Neutrophil (primary cell): ENCODE data around the gene RAB31.

ENCODE experiments used
- H3K27ac ChIP-seq: fragments of 200-600 bp; sonication (generic); 2 replicates; pipeline ENCODE4 v1.5.1; 2016; ENCODE audit warnings: mild to moderate bottlenecking, moderate library complexity
- H3K27me3 ChIP-seq: fragments of 200-600 bp; sonication (generic); 2 replicates; pipeline ENCODE4 v1.6.0; 2016; ENCODE audit warnings: mild to moderate bottlenecking
- H3K36me3 ChIP-seq: fragments of 200-600 bp; sonication (generic); 2 replicates; pipeline ENCODE4 v1.5.1; 2017
- H3K4me1 ChIP-seq, 2 experiments: fragments of 200-600 bp in 1 of 2; sonication (generic) in 1 of 2; 1 replicate in 1 of 2; 2 replicates in 1 of 2; pipeline versions ENCODE4 v1.5.1 to v1.6.1; 2013 to 2016; ENCODE audit warnings: low read depth in 1 of 2, low read length in 1 of 2, mild to moderate bottlenecking in 1 of 2, moderate library complexity in 1 of 2; ENCODE audit not compliant: control insufficient read depth in 1 of 2, insufficient read depth in 1 of 2
- H3K4me3 ChIP-seq, 2 experiments: fragments of 200-600 bp in 1 of 2; sonication (generic) in 1 of 2; 1 replicate in 1 of 2; 2 replicates in 1 of 2; pipeline ENCODE4 v1.5.1; 2013 to 2016; ENCODE audit warnings: low read depth in 1 of 2, low read length in 1 of 2, mild to moderate bottlenecking in 1 of 2, moderate library complexity in 1 of 2
- H3K9me3 ChIP-seq: fragments of 200-600 bp; sonication (generic); 2 replicates; pipeline ENCODE4 v1.5.1; 2016
- TF ChIP-seq, protein P1 (sequence below): fragments of 200-600 bp; sonication (generic); IDR thresholded peaks from 2 replicates; pipeline ENCODE4 v1.5.1; 2016; ENCODE audit warnings: antibody characterized with exemption

RAB31 gene

DNA sequence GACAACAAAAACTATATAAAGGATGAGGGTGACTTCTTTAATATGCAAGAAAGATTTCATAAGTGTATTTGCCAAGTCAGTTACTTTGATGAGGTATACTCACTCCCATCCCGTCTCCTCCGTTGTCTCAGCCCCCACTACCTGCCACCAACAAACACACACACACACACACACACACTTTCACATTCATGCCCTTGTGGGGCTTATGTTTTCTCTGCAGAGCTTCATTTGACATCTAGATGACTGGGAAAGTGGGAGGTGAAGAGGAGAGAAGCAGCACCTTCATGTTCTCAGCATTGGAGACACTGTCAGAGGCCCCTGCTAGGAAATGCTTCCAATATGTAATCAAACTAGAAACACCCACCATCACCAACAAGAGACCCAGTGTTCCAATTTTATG is 155.2 kb downstream of the RAB31 start:
- Histone ChIP-seq H3K4me1 (peaks cover 4 to 11% of the 10 kb centered on the region in 2 experiments), H3K9me3 (no peaks in the 10 kb centered on the region), H3K27ac (peak overlapping the region; percentile 62), H3K27me3 (no peaks in the 10 kb centered on the region), H3K36me3 (peaks cover 39% of the 10 kb centered on the region), H3K4me3 (no peak overlapping the region)
- TF ChIP-seq, protein P1, sequence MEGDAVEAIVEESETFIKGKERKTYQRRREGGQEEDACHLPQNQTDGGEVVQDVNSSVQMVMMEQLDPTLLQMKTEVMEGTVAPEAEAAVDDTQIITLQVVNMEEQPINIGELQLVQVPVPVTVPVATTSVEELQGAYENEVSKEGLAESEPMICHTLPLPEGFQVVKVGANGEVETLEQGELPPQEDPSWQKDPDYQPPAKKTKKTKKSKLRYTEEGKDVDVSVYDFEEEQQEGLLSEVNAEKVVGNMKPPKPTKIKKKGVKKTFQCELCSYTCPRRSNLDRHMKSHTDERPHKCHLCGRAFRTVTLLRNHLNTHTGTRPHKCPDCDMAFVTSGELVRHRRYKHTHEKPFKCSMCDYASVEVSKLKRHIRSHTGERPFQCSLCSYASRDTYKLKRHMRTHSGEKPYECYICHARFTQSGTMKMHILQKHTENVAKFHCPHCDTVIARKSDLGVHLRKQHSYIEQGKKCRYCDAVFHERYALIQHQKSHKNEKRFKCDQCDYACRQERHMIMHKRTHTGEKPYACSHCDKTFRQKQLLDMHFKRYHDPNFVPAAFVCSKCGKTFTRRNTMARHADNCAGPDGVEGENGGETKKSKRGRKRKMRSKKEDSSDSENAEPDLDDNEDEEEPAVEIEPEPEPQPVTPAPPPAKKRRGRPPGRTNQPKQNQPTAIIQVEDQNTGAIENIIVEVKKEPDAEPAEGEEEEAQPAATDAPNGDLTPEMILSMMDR = no peak

DNA sequence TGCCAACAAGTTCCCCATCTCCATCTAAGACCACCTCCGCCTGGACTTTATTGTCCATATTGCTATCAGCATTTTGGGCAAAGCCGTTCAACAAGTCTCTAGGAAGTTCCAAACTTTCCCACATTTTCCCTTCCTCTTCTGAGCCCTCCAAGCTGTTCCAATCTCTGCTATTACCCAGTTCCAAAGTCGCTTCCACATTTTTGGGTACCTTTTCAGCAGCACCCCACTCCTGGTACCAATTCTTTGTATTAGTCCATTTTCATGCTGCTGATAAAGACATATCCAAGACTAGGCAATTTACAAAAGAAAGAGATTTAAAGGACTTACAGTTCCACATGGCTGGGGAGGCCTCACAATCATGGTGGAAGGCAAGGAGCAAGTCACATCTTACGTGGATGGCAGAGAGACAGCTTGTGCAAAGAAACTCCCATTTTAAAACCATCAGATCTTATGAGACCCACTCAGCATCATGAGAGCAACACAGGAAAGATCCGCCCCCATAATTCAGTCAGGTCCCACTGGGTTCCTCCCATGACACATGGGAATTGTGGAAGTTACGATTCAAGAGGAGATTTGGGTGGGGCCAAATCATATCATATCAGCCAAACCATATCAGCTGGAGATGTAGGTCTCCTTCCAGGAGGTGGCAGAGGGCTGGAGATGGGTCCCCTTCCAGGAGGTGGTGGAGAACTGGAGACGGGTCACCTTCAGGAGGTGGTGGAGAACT is 157.8 kb downstream of the RAB31 start:
- TF ChIP-seq, protein P1 = no peak
- no peak overlapping the region for H3K4me3 ChIP-seq
- H3K27ac ChIP-seq = no peak overlapping the region
- no peaks in the 10 kb centered on the region for H3K27me3 ChIP-seq
- H3K36me3 ChIP-seq = peaks cover 20% of the 10 kb centered on the region
- H3K4me1 ChIP-seq = peaks cover 27 to 36% of the 10 kb centered on the region in 2 experiments
- no peaks in the 10 kb centered on the region for H3K9me3 ChIP-seq

DNA sequence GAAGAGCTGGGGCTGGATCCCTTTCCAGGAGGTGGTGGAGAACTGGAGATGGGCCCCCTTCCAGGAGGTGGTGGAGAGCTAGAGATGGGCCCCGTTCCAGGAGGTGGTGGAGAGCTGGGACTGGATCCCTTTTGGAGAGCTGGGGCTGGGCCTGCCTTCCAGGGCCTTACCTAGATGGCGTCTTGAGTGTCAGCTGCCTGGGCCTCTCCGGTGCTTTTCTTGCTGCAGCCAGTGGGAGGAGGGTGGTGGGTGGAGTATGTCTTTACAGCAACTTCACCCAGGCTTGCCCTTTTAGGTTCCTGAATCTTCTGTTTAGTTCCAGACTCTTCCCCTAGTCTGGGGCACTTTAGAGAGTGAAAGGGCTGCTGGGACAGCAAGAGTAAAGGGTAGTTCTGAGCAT is 158.5 kb downstream of the RAB31 start:
- peaks cover 30 to 39% of the 10 kb centered on the region in 2 experiments for H3K4me1 ChIP-seq
- TF ChIP-seq, protein P1 = no peak

DNA sequence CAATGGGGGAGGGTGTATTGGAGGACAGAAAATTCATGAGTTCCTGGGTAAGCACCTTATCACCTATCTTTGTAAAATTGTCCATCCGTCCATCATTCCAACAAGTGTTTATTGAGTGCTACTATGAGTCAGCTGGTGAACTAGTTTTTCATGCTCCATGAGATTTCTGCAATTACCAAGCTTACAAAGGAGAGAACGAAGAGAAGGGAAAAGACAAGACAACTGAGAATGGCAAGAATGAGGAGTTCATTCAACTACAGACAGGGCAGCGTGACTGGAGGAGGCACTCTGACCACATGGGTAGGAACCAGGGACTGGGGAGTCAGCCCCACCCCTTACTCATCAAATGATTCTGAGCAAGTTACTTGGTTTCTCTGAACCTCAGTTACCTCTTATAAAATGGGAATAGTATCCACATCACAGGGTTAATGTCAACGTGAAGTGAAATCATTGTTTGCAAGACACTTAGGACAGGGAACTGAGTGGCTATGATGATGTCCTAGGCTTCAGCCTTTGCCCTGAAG is 159.0 kb downstream of the RAB31 start:
- Histone ChIP-seq H3K36me3 (peaks cover 11% of the 10 kb centered on the region), H3K9me3 (no peaks in the 10 kb centered on the region), H3K27ac (no peak overlapping the region), H3K4me1 (peaks cover 30 to 35% of the 10 kb centered on the region in 2 experiments), H3K4me3 (no peak overlapping the region), H3K27me3 (no peaks in the 10 kb centered on the region)
- TF ChIP-seq, protein P1 = no peak

More for the DNA sequence above, 158.5 kb downstream of the RAB31 start:
- peaks cover 14% of the 10 kb centered on the region for H3K36me3 ChIP-seq
- H3K9me3 ChIP-seq = no peaks in the 10 kb centered on the region
- no peak overlapping the region for H3K4me3 ChIP-seq
- H3K27me3 ChIP-seq = no peaks in the 10 kb centered on the region
- no peak overlapping the region for H3K27ac ChIP-seq

DNA sequence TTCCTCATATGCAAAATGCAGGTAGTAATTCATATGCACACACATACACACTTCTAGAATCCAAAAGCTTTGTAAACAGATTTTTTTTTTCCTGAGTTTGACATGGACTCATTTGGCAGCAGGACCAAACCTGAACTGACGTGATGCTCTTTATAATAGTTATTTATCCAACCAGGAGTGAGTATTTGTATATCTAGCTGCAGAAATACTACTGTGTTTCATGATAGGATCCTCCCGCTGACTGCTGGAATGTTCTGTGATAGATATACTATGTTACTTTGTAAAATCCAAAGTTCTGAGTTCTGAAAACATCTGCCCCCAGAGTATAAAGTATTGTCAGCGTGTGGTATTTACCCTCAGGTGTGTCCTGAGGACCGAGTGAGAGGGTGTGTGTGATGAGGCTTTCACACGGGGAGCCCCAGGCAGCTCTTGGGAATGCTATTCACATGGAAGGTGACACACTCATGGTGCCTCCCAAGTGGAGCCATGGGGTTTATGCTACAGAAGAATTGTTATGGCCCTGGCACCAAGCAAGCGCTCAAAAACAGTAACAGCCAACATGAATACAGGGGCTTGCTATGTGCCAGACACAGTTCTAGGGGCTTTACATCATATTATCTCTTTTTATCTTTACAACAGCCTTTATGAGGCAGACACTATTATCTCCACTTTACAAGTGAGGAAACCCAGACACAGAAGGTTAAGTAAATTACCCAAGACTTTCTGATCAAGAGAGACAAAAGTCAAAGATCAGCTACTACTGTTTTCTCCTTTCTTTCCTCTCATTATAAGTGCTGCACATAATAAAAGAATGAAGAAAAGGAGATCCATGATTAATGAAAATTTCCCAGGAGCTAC is 161.0 kb downstream of the RAB31 start:
- Histone ChIP-seq H3K27me3 (no peaks in the 10 kb centered on the region), H3K27ac (peak overlapping the region; percentile 68), H3K4me3 (peak overlapping the region in 1 of 2 experiments; percentile 3), H3K4me1 (peaks cover 26 to 31% of the 10 kb centered on the region in 2 experiments), H3K36me3 (no peaks in the 10 kb centered on the region), H3K9me3 (no peaks in the 10 kb centered on the region)
- TF ChIP-seq, protein P1 = no peak
